Panc1 (cell line): ENCODE results near the gene DAB2IP. TPM values are rescaled to one million over a fixed set of nuclear protein-coding genes. Genes with fewer than 3 reads are reported as not detected.

Experiments
- ATAC-seq: fragments of 200-7000 bp; cut with Tn5 transposase; 2 replicates; pipeline ENCODE4 v1.9.1; 2020; ENCODE audit warnings: mild to moderate bottlenecking, moderate library complexity
- BruUV-seq: library from RNA; stranded (reverse); fragments of 400-500 nt; replicated peaks from 2 replicates; lab custom pipeline; 2021; lab: Mats Ljungman, UMichigan
- CTCF ChIA-PET: fragments of 300-600 bp; sonication (Branson Sonifier 250); formaldehyde crosslinking; loops from one replicate; lab custom pipeline; 2022; ENCODE audit warnings: antibody characterized with exemption; lab: Charles Lee
- POLR2A ChIA-PET: fragments of 300-600 bp; sonication (Branson Sonifier 250); formaldehyde crosslinking; loops from one replicate; lab custom pipeline; 2022; ENCODE audit warnings: antibody characterized with exemption; lab: Charles Lee
- DNase-seq: peaks from one replicate; pipeline ENCODE4 v3.0.0-alpha.2; 2010; ENCODE audit warnings: low read depth, low spot score
- H3K27ac ChIP-seq: 2 replicates; pipeline ENCODE4 v1.5.1; 2011; ENCODE audit warnings: mild to moderate bottlenecking, low read length, inconsistent platforms
- H3K27me3 ChIP-seq: fragments of 200-500 bp; sonication (Bioruptor generic); 2 replicates; pipeline ENCODE4 v1.6.0; 2014; ENCODE audit warnings: low read length, inconsistent platforms; ENCODE audit not compliant: control insufficient read depth, insufficient read depth
- H3K36me3 ChIP-seq: fragments of 200-500 bp; sonication (Bioruptor generic); 2 replicates; pipeline ENCODE4 v1.5.1; 2014; ENCODE audit warnings: inconsistent platforms, mild to moderate bottlenecking, low read length, moderate library complexity; ENCODE audit not compliant: control insufficient read depth, insufficient read depth
- H3K4me1 ChIP-seq: 2 replicates; pipeline ENCODE4 v1.5.1; 2011; ENCODE audit warnings: inconsistent platforms, mild to moderate bottlenecking, low read length, moderate library complexity; ENCODE audit not compliant: control insufficient read depth, insufficient read depth
- H3K4me3 ChIP-seq, 2 experiments: 2 replicates each; pipeline ENCODE4 v1.5.1; 2011 to 2012; ENCODE audit warnings: low read depth in 2 of 2, low read length in 2 of 2, mild to moderate bottlenecking in 2 of 2, inconsistent platforms in 1 of 2, moderate library complexity in 1 of 2
- H3K9me3 ChIP-seq: fragments of 200-500 bp; sonication (Bioruptor generic); 2 replicates; pipeline ENCODE4 v1.5.1; 2014; ENCODE audit warnings: low read depth, mild to moderate bottlenecking, inconsistent platforms, low read length, moderate library complexity; ENCODE audit not compliant: control insufficient read depth, insufficient read depth
- CTCF ChIP-seq: fragments of 450-650 bp; IDR thresholded peaks from 2 replicates; pipeline ENCODE4 v1.5.1; 2017; ENCODE audit warnings: mild to moderate bottlenecking
- POLR2AphosphoS5 ChIP-seq: IDR thresholded peaks from 2 replicates; pipeline ENCODE4 v1.6.1; 2012; ENCODE audit warnings: mild to moderate bottlenecking, low read depth, low read length, moderate library complexity
- REST ChIP-seq, 2 experiments: IDR thresholded peaks; 2 replicates each; pipeline ENCODE4 v1.6.1; 2011 to 2012; ENCODE audit warnings: low read depth in 2 of 2, control low read depth in 1 of 2, low read length in 1 of 2, mild to moderate bottlenecking in 1 of 2, moderate library complexity in 1 of 2; ENCODE audit not compliant: insufficient read depth in 1 of 2
- SIN3A ChIP-seq: IDR thresholded peaks from 2 replicates; pipeline ENCODE4 v1.6.1; 2012; ENCODE audit warnings: low read depth, mild to moderate bottlenecking, low read length, moderate library complexity, borderline replicate concordance; ENCODE audit not compliant: insufficient read depth
- TCF7L2 ChIP-seq: IDR thresholded peaks from 2 replicates; pipeline ENCODE4 v1.6.1; 2011; ENCODE audit warnings: mild to moderate bottlenecking, low read depth, low read length, inconsistent platforms
- in situ Hi-C: cut with HindIII; loops from 2 replicates; pipeline ENCODE4 v1.10.0; 2016; ENCODE audit warnings: low sequenced_read_pairs, low pct_unique_long_range_greater_than_20kb
- intact Hi-C: fragments of 100-400 bp; cut with micrococcal nuclease; formaldehyde crosslinking; loops from one replicate; pipeline ENCODE4 v1.10.0; 2022; ENCODE audit not compliant: unreplicated experiment
- total RNA-seq: library from RNA; stranded (reverse); gene quantifications from one replicate; pipeline ENCODE4 v1.2.1, GENCODE V29; 2021; ENCODE audit not compliant: unreplicated experiment

The DAB2IP gene
- total RNA-seq, 1 experiment from 2014 or later: 18.4 TPM

- H3K27me3 ChIP-seq: no peaks in the 10 kb centered on the region
- ChIA-PET POLR2A (no interaction called here), CTCF (no interaction called here)
- no peaks in the 10 kb centered on the region for H3K36me3 ChIP-seq
- no peaks in the 10 kb centered on the region for H3K9me3 ChIP-seq
- ATAC-seq (no peak), DNase-seq (no peak)
- intact Hi-C loops (no loop called here), in situ Hi-C loops (no loop called here)
- BruUV-seq: no TSS peak
- no peak overlapping the region for H3K4me3 ChIP-seq
- TF ChIP-seq POLR2AphosphoS5 (no peak), CTCF (no peak), TCF7L2 (no peak), SIN3A (no peak), REST (IDR thresholded peaks at IDR 0.05; ENCODE audit: insufficient read depth in 1 of 2, low read depth in 2 of 2, low read length in 1 of 2) (no peak)
- H3K4me1 ChIP-seq: no peaks in the 10 kb centered on the region
- no peak overlapping the region for H3K27ac ChIP-seq
Observed at GRCh38 chr9:121826711-121827110, 175.3 kb downstream of the DAB2IP start.

DNA sequence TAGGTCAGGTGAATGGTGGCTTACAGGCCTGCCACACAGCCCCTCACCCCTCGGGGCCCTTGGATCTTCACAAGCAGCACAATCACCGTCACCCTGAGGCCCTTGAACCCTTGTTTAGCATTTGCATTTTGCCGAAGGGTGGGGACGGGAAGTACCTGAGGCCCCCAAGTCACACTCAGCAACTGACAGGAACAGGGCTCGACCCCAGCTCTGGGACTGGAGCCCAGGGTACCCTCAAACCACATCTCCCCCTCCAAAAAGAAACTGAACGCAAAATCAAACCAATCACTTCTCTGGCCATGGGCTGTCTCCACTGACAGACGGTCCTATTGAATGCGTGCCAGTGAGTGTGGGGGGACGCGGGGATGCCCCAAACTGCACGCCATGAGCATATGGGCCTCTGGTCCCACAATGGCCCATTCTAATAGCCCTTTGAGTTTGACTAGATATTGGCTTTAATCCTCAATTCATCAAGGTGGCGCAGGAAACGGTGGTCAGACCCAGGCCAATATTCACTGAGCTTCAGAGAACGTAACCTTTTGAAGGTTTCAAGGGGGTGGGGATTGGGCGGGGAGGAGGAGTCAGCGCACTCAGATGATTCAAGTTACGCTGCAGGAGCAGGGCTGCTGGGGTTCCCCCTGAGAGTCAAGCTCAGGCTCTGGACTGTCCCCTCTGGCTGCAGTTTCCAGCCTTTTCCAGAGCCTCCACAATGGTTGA, 176.0 kb downstream of the DAB2IP start:
- no peaks in the 10 kb centered on the region for H3K36me3 ChIP-seq
- in situ Hi-C loops (no loop called here), intact Hi-C loops (no loop called here)
- H3K27ac ChIP-seq: no peak overlapping the region
- POLR2A ChIA-PET: no interaction called here
- no peaks in the 10 kb centered on the region for H3K9me3 ChIP-seq
- no peaks in the 10 kb centered on the region for H3K4me1 ChIP-seq
- no peak for TF ChIP-seq CTCF
- no peak for TF ChIP-seq TCF7L2
- TF ChIP-seq POLR2AphosphoS5: no peak
- no peak for TF ChIP-seq SIN3A
- no peak for TF ChIP-seq REST (IDR thresholded peaks at IDR 0.05; ENCODE audit: insufficient read depth in 1 of 2, low read depth in 2 of 2, low read length in 1 of 2)
- no peak overlapping the region for H3K4me3 ChIP-seq
- no TSS peak for BruUV-seq
- CTCF ChIA-PET: no interaction called here
- no peaks in the 10 kb centered on the region for H3K27me3 ChIP-seq
- no peak for DNase-seq
- ATAC-seq: no peak
